ENCODE data around the gene PLA1A.
"Not testable (repeated sequence)": the region's sequence is repeated elsewhere in the genome, so short reads cannot be mapped to it uniquely, and the experiment has no call there.

PLA1A gene

GRCh38 chr3:119597548-119598288 is at the start of gene PLA1A:
PLA1A (plus strand) TSS chr3:119597885; CDS start chr3:119597914, 29 bp downstream.
- no peak for DNase-seq (ENCODE audit: low read depth in 2 of 2)

- no peak for DNase-seq (ENCODE audit: low read depth in 2 of 2)
These were observed 49.3 kb upstream of the PLA1A start for GRCh38 chr3:119548341-119548740.

GRCh38 chr3:119550192-119550910 is 47.3 kb upstream of the PLA1A start:
- DNase-seq (ENCODE audit: low read depth in 2 of 2): no peak

GRCh38 chr3:119551598-119551997 is 46.1 kb upstream of the PLA1A start:
- no peak for DNase-seq (ENCODE audit: low read depth in 2 of 2)

- DNase-seq (ENCODE audit: low read depth in 2 of 2): not testable (repeated sequence)
These were observed 44.8 kb upstream of the PLA1A start for GRCh38 chr3:119552928-119553327.

GRCh38 chr3:119553823-119554415 is 43.8 kb upstream of the PLA1A start:
- no peak for DNase-seq (ENCODE audit: low read depth in 2 of 2)

- DNase-seq (ENCODE audit: low read depth in 2 of 2): no peak
These were observed 42.4 kb upstream of the PLA1A start for GRCh38 chr3:119555309-119555735.

- DNase-seq (ENCODE audit: low read depth in 2 of 2): no peak
These were observed 41.8 kb upstream of the PLA1A start for GRCh38 chr3:119555929-119556328.

GRCh38 chr3:119557192-119557876 is 40.4 kb upstream of the PLA1A start:
- no peak for DNase-seq (ENCODE audit: low read depth in 2 of 2)

GRCh38 chr3:119557877-119558269 is 39.8 kb upstream of the PLA1A start:
- no peak for DNase-seq (ENCODE audit: low read depth in 2 of 2)

GRCh38 chr3:119558626-119559317 is 38.9 kb upstream of the PLA1A start:
- DNase-seq (ENCODE audit: low read depth in 2 of 2): no peak

- peak; percentile 38 to 62 for DNase-seq (ENCODE audit: low read depth in 2 of 2)
These were observed 38.2 kb upstream of the PLA1A start, which contains the start of gene CD80 for GRCh38 chr3:119559441-119559963. CD80 (minus strand) TSS chr3:119559614; CDS start chr3:119557728, 1,886 bp downstream.

GRCh38 chr3:119560160-119560559 is 37.5 kb upstream of the PLA1A start:
- no peak for DNase-seq (ENCODE audit: low read depth in 2 of 2)

- DNase-seq (ENCODE audit: low read depth in 2 of 2): peak in 1 of 2 donors; percentile 40
These were observed 35.3 kb upstream of the PLA1A start for GRCh38 chr3:119562307-119562961.

- not testable (repeated sequence) for DNase-seq (ENCODE audit: low read depth in 2 of 2)
These were observed 34.4 kb upstream of the PLA1A start for GRCh38 chr3:119563334-119563733.

- no peak for DNase-seq (ENCODE audit: low read depth in 2 of 2)
These were observed 28.5 kb upstream of the PLA1A start for GRCh38 chr3:119569156-119569555.

GRCh38 chr3:119570229-119570628 is 27.5 kb upstream of the PLA1A start:
- no peak for DNase-seq (ENCODE audit: low read depth in 2 of 2)

- no peak for DNase-seq (ENCODE audit: low read depth in 2 of 2)
These were observed 26.5 kb upstream of the PLA1A start for GRCh38 chr3:119571230-119571629.

- no peak for DNase-seq (ENCODE audit: low read depth in 2 of 2)
These were observed 26.0 kb upstream of the PLA1A start for GRCh38 chr3:119571688-119572087.

GRCh38 chr3:119575507-119575906 is 22.2 kb upstream of the PLA1A start:
- no peak for DNase-seq (ENCODE audit: low read depth in 2 of 2)
